ENCODE measurements around the gene TMPRSS13.

TMPRSS13 gene

GRCh38 chr11:117910525-117910924, 18.7 kb downstream of the TMPRSS13 start:
- DNase-seq, result peak; percentile 43

DNA sequence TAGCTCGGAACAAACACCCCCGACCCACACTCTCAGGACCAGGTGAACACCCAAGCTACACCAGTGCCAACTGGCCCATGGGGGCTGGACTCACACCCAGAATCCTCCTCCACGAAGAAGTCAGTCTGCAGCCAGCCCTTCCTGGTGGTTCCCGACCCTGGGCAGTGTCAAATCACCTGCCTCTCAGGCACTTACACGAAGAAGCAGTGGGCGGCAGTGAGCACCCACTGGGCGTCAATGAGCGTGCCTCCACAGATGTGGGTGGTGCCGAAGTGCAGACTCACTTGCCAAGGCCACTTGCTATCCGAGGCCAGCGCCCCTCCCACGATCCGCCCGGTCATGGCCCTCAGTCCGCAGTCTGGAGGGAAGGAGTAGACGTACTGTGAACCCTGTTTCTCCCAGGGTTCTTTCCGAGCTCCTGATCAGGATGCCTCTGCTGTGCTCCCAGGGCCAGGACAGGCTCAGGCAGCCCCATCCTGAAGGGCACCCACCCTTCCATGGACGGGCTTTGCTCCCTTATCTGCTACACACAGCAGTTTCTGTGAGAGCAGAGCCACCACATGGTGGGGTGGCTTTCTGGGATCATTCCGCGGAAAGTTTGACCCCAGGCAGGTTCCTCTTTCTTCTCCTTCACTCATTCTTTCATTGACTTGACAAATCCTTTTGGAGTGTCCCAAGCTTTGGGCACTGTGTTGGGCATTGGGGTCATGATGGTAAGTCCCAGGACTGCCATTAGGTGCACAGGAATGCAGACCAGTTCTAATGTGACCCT, 19.4 kb downstream of the TMPRSS13 start:
- DNase-seq, result peak; percentile 60

DNA sequence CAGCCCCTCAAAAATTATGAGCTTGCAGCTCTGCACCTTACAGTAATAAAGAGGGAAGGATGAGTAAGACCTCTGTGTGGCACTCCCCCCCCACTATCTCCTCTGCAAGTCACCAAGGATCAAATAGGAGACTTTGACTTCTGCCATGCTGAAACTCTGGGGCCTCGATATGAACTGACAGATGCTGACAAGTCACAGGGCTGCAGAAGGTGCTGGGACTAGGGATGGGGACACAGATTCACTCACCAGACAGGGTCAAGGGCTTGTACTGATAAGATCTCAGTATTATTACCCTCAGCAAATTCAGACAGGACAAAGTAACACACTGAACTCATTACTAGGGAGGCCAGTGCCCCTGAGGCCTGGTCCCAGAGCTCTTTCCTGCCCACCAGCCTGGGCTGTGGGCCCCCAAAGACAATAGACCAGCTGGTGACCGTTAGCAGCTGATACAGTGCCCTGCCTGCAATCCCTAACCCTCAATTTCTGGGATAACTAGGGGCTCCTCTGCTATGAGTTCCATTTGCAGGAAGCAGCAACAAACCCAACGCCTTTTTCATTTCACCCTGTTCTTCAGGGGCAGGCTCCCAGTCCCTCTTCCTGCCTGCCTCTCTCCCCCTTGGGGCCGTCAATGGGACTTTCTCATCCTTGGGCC, 20.1 kb downstream of the TMPRSS13 start:
- DNase-seq, result peak; percentile 71

GRCh38 chr11:117908109-117908895, 20.9 kb downstream of the TMPRSS13 start:
- peak; percentile 56 for DNase-seq

GRCh38 chr11:117907276-117908108, 21.7 kb downstream of the TMPRSS13 start:
- peak; percentile 99 for DNase-seq

GRCh38 chr11:117906710-117907109, 22.5 kb downstream of the TMPRSS13 start:
- DNase-seq, result no peak

DNA sequence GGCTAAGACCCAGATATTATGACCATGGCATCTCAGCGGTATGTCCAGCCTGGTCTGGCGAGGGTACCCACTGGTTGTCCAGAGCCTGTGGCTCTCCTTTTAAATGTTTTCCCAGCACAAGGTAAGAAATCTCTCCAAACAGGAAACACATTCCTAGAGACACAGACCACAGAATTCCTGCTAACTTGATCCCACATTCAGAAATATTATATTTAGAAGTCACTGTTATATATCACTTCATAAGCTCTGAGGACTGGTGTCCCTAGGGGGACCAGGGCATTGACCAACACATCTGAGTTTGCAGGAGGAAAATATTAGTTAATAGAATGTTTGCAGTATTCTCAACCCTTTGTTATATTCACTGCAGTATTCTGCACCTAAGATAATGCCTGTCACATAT, 23.1 kb downstream of the TMPRSS13 start:
- peak; percentile 0 for DNase-seq

- DNase-seq, result peak; percentile 43
Observed at GRCh38 chr11:117905524-117905923, 23.7 kb downstream of the TMPRSS13 start.

DNA sequence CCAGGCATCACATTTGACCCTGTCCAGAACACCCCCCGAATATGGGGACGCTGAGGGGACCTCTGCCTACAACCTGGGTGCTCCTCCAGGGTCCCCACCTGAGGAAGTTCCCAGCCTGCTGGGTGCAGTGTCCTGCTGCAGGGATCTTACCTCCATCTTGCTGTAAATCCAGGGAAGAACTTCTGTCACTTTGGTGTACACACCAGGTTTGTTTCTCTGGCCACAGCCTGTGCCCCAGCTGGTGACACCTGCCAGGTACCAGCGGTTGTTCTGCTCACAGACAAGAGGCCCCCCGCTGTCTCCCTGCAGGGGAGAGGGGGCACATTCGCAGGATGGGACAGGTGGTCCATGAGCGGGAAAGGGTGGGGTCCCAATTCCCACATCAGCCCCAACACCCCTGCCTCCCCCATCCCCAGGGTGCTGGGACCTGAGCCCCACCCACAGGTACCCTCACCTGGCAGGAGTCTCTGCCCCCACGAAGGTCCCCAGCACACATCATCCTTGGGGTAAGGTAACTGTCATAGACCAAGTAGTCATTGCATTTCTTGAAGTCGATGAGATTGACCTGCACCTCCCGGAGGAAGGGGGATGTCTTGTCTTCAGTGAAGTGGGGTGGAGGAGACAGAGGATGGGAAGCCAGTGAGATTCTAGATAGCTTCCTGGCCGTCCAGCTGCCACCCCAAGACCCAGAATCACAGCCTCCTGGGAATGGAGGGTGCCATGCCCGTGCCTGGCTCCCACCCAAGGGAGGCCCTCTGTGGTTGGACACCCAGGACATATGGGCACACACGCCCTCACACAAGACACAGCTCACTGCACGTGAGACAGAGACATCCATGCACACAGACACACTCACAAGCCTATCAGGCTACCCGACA, 25.5 kb downstream of the TMPRSS13 start:
- DNase-seq, result peak; percentile 45

DNA sequence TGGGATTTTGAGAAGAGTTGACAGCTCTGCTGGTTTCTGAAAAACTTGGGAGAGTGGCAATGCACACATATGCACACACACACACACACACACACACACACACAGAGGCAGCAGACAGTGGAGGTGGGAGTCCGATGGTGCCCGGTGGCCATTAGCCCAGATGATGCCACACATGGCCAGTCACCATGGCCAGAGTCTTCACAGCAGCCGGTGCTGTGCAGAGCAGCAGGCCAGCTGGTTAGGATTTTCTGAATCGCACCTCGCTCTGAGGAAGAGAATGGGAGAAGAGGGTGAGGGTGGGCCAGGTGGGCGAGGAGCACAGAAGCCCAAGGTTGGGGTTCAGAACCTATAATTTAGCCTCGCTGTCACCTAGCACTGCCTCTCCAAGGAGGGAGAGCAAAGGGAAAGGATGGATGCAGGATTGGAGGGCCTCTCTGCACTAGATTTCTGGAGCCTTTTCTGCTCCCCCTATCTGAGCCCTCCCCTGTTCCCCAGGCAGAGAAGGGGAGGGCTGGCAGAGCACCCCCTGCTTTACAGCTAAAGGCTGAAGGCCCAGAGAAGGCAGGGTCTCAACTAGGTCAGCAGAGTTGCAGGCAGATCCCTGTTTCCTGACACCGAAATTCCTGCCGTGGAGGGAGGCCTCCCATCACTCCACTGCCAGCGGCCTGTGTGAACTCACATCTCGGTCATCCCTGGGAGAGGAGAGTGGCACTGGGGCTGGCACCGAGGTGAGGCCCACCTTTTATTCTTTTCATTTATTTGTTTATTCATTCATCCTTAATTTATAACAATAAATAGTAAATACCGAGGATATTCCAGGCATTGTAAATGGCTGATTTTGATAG, 27.0 kb downstream of the TMPRSS13 start:
- peak; percentile 37 for DNase-seq

DNA sequence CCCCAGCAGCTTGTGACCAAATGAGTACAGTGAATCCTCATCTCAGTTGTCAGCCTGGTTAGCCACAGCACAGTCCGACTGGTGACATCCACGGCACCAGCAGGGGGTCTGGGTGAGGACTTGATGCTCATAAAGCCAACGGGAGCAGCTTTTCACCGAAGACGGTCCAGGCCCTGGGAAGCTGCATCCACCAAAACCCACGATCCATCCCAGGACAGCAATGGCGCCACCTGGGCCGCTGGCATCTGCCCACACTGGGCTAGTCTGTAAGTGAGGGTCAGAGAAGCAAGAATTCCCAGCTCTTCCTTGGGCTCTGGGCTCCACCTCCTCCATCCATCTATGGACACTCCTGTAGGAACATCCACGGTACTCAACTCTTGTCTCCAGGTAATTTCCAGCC, 27.6 kb downstream of the TMPRSS13 start:
- peak; percentile 25 for DNase-seq

DNA sequence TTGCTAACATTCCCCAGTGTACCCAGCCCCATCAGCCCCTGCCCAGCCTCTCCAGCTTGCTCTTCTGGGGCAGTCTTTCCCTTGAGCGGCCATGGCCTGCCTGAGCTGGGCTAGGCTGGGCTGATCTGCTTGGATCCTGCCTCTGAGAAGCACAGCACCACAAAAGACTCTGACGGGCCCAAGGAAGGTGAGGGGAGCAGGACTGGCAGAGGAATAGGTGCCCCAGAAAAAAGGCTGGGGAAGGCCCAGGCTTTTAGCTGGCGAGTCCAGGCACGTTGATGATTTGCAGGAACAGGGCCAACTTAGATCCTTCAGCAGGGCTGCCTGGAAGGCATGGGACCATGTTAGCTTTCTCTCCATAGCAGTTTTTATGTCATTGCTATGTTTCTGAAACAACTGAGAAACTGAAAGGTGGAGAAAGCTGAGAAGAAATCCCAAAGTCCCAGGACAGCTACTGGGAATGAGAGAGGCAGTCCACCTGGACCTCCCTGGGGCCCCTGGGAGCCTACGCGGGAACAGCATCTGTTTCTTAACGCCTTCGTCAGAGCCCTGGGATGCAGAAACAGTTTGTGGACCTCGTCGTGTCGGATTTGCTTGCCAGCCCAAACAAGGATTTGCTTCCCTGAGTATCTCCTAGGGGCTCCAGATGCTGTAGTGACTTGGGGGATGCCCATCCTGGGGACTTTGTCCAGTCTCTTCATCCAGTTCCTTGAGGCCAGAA, 28.3 kb downstream of the TMPRSS13 start:
- DNase-seq, result peak; percentile 31

DNA sequence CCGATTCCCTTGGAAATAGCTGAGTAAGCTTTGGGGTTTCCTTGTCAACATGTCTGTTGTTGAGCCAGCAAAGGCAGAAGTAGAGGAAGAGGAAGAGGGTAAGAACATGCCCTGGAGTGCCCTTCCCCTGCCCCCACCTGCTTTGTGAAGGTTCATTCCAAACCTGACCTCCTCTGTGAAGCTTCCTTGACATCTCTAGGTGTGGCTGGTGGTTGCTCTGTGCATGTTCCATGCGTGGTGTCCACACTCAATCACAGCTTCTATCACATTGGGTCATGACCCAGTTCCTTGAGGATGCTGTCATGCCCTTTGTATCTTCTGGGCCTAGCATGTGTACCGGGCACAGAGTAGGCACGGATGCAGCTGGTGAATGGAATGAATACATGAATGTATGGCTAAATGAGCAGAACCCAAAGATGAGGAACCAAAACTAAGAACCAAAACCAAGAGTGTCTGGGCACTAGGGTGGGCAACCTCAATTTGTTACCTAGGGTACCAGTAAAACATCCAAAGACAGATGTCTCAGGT, 29.0 kb downstream of the TMPRSS13 start:
- DNase-seq, result peak; percentile 27

DNA sequence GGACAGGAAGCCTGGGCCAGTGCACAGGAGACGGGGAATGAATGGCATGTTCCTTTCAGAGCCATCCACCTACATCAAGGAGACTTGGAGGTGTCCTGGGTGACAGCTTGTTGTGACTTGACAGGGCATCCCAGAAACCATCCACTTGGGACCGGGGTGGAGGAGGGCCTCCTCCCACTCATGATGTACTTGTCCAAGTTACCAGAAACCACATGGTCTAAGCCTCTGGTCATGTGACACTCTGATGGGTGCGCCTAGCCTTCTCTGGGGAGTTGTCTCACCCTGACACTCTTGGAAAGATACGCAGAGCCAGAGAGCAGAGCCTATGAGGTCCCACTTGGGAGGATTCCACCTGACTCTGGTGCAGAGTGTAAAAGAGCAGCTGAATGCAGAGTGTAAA, 31.1 kb downstream of the TMPRSS13 start:
- DNase-seq, result peak; percentile 40

DNA sequence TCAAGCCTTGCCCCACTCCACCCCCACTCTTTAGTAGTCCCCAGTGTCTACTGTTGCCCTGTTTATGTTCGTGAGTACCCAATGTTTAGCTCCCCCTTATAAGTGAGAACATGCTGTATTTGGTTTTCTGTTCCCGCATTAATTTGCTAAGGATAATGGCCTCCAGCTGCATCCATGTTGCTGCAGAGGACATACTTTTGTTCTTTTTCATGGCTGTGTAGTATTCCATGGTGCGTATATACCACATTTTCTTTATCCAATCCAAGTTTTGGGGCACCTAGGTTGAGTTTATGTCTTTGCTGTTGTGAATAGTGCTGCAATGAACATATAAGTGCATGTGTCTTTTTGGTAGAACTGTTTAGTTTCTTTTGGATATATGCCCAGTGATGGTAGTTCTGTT, 36.6 kb downstream of the TMPRSS13 start:
- DNase-seq, result no peak

DNA sequence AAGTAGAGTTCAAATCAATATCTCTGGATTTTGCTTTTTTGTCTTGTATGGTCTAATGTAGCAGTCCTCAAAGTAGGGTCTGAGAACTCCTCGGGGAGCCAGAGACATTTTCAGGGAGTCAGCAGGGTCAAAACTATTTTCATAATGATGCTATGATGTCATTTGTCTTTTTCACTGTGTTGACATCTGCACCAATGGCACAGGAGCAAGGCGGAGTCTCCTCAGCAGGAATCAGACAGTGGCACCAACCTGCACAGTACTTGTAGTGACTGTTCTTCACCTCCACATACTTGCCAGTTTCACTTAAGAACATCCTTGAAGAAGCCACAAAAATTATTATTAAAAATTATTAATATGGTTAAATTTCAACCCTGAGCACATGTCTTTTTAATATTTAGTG, 37.8 kb downstream of the TMPRSS13 start:
- peak; percentile 14 for DNase-seq

DNA sequence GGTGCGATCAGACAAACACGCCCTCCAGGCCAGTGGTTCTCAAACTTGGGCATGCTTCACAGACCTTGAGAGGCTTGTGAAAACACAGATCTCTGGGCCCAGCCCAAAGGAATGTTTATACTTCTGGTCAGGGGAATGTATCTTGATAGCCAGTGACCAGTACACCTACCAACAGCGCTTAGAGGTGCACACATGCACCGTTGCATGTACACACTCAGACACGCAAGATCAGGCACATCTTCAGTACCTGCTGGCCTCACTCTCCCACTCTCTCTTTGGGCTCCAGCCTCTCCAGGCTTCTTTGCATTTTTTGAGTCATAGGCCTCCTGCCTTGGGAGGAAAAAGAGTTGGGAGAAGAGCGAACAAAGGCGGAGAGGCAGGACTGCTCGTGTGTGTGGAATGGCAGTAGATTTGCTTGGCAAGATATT, 41.0 kb downstream of the TMPRSS13 start:
- DNase-seq, result peak; percentile 76

GRCh38 chr11:117887431-117888138, 41.6 kb downstream of the TMPRSS13 start:
- peak; percentile 59 for DNase-seq

DNA sequence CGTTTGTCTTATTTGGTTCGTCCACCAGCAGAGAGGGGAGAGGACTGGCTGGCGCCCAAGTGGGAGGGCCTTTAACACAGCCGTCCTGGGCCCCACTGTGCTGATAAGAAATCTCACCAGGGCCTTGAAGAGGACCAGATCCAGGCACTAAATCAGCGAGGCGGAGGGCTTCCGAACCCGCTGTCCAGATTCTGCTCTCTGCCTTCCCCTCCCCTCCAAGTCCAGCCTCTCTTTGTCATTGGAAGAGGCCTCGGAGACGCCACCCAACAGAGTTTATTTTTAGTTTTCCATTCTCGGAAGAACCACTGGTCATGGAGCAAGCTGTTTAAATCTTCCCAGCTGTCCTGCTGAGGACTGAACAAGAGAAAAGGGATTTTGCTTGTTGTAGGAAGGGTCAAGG, 43.4 kb downstream of the TMPRSS13 start:
- no peak for DNase-seq

Data from islet precursor cell (in vitro differentiated cells).